GM21737 (cell line): ENCODE results near the gene NBAS.

Experiments
- ATAC-seq: cut with Tn5 transposase; IDR thresholded peaks from one replicate; pipeline ENCODE4 v1.9.1; 2021; ENCODE audit warnings: mild to moderate bottlenecking, moderate library complexity; ENCODE audit not compliant: unreplicated experiment

The NBAS gene

GRCh38 chr2:15377202-15377601 lies 183.9 kb downstream of the NBAS start:
- ATAC-seq: no peak

DNA sequence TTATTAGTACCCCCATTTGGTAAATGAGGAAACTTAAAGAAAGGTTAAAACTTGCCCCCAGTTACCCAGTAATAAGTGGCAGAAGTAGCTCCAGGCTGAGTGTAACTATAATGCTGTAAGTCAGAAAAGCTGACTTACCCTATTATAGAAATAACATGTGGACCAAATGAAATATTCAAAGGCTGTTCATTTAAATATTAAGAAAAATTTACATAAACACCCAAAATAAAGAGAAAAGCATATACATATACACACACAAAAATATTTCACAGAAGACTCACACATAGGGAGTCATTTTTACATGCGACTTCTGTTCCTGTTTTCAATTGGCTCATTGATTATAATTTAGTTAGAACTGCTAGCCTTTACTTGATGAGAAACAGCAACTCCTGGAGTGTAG lies 189.1 kb downstream of the NBAS start:
- ATAC-seq: no peak

DNA sequence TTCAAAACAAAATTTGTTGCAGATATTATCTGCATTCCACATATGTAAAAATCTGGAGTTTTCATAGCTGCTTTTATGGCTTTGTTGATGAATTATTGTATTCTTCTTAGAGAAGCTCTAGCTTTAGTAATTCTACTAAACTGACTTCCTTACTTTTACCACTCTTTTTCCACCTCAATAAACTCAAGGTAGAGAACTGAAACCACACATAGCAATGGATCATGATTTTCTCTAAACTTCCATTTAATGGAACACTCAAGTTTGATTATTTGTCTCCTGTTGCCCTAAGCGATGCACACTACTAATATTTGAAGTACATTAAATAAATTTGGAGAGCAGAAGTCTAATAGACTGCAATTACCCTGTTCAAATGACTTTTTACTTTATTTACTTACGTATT lies 192.0 kb downstream of the NBAS start:
- no peak for ATAC-seq

GRCh38 chr2:15367715-15368114 lies 193.4 kb downstream of the NBAS start:
- ATAC-seq: peak; percentile 74

- ATAC-seq: no peak
These were observed 193.9 kb downstream of the NBAS start for GRCh38 chr2:15367205-15367604.

GRCh38 chr2:15365411-15365810 lies 195.7 kb downstream of the NBAS start:
- ATAC-seq: no peak

DNA sequence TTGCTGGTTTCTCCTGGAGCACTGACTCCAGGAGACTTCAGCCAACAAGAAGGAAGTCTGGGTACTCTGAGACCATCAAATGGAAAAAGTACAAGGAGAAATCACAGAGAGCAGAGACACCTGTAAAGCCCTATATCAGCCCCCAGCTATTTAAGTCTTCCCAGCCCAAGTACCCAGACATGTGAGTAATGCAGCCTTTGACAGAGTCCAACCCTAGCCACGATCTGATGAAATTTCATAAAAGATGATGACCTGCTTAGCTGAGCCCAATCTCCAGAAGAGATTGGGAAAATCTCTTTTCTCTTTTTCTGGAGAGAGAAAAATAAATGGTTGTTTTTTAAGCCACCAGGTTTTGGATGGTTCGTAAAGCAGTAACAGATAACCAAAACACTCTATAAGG lies 196.6 kb downstream of the NBAS start:
- ATAC-seq: no peak

- no peak for ATAC-seq
These were observed 197.4 kb downstream of the NBAS start for GRCh38 chr2:15363734-15364133.

- ATAC-seq: no peak
These were observed 198.0 kb downstream of the NBAS start for GRCh38 chr2:15363142-15363541.

GRCh38 chr2:15359716-15360531 lies 201.2 kb downstream of the NBAS start:
- no peak for ATAC-seq

DNA sequence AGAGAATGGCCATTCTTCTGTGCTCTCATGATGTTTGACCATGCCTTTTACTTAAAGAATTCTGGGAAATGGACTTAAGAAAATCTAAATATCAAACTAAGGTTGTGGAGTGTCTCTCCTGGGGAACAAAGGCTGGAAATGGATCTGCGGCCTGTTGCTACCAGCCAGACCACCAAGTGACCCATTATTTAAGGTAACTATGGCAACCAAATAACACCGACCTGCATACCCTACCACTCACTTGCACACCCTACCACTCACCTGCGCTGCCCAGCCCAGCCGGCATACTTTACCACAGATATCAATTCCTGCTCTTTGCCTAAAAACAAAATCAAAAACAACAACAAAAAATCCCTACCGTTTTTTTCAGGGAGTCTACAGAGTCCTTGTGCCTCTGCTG lies 203.2 kb downstream of the NBAS start:
- no peak for ATAC-seq

DNA sequence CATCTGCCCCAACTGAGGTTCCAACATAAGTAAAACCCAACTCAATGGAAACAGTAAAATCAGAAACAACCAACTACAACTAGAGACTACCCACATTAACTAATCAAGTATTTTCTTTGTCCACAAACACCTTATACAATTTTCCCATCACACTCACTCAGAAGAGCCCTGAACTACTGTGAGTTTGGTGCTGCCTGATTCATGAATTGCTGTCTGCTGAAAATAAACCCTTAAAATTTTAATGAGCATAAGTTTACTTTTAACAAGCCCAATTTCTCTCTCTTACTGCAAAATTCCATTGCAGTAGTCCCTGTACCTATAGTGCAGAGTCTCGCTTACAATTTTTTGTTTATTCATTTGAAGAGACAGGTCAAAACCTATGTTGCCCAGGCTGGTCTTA lies 203.9 kb downstream of the NBAS start:
- no peak for ATAC-seq

GRCh38 chr2:15355386-15355785 lies 205.7 kb downstream of the NBAS start:
- no peak for ATAC-seq

- no peak for ATAC-seq
These were observed 206.4 kb downstream of the NBAS start for GRCh38 chr2:15354596-15355366.

GRCh38 chr2:15352363-15352762 lies 208.8 kb downstream of the NBAS start:
- ATAC-seq: no peak

- ATAC-seq: no peak
These were observed 212.5 kb downstream of the NBAS start for GRCh38 chr2:15348636-15349035.

DNA sequence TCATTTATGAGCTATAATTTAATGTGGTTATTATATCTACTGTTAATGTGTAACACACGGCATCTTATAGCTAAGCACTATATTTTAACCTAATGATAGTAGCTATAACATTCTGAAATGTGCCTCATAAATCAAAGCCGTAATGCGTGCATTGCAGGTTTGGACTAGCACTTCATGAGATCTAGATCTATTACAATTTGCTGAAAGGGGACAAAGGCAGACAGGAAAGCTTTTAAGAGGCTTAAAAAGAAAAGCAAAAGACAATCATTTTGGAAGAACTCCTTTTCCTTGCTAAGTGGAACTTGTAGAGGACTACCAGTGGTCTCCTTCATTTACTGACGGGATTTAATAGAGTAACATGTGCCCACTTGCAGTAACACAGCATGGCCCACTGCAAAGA lies 213.1 kb downstream of the NBAS start:
- no peak for ATAC-seq

DNA sequence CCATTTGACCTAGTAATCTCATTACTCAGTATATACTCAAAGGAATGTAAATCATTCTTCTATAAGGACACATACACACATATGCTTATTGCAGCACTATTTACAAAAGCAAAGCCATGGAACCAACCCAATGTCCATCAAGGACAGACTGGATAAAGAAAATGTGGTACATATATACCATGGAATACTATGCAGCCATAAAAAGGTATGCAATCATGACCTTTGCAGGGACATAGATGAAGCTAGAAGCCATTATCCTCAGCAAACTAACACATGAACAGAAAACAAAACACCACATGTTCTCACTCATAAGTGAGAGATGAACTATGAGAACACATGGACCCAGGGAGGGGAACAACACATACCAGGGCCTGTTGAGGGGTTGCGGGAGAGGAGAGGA lies 214.5 kb downstream of the NBAS start:
- ATAC-seq: no peak

DNA sequence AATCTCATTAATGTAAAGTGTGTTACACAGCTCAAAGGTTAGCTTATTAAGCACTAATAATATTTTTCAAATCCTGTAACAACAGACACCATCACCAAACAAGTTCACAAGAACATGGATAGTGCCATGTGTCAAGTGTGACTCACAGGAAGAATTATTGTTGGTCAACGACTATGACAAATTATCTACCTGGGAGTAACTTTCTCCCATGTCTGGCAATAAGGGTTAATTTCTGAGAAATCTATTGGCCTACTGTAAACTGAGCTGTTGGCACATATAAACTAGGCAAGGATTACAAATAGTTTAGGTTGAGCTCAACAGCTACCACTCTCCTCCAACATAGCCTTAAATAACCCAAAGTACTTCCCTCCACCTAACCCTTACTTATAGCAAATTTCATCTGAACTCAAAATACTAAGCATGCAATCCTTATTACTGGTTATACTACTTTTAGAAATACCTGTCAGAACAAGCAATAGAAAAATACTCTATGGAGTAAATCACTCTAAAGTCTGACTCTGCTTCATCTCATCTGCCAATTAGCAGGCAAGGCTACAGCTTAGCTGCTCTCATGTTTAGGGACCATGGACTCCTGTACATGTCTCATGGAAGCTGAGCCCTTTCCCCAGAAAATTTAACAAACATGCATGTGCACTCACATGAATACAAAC lies 223.0 kb downstream of the NBAS start:
- no peak for ATAC-seq

DNA sequence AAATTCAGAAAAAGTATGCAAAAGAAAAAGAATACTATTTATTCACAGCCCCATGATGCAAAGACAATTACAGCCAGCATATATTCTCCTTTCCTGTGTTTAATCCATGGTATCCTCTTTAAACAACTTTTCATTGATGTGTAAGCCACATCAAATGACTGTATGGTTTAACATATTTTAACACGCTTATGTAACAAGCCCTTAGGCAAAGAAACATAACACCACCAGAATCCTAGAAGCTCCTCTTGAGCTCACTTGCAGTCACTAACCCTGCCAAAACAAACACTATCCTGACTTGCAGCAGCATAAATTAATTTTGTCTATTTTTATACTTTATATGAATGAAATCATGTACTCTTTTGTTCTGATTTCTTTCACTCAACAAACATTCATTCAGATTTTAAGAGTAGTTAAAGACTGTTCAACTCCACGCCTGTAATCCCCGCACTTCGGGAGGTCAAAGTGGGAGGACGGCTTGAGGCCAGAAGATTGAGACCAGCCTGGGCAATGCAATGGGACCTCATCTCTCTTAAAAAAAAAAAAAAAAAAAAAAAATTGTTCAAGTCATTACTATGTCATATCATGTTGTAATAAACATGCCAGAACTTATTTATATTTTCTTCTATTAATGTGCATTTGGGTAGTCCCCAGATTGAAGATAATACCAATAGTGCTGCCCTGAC lies 226.3 kb downstream of the NBAS start:
- ATAC-seq: no peak

- no peak for ATAC-seq
These were observed 229.3 kb downstream of the NBAS start for GRCh38 chr2:15331787-15332186.
